Stimulated activated CD4-positive, alpha-beta T cell treated with anti-CD3 and anti-CD28 coated beads, Interleukin-1b, Interleukin-23, amount 100 ng/mL, for 1 hour (primary cell): ENCODE measurements around the gene ERRFI1.

Source experiments
- DNase-seq, 2 donors: peaks; one replicate each; pipeline ENCODE4 v3.0.0-alpha.2; 2020; ENCODE audit warnings: low read depth in 2 of 2

ERRFI1 gene

DNA sequence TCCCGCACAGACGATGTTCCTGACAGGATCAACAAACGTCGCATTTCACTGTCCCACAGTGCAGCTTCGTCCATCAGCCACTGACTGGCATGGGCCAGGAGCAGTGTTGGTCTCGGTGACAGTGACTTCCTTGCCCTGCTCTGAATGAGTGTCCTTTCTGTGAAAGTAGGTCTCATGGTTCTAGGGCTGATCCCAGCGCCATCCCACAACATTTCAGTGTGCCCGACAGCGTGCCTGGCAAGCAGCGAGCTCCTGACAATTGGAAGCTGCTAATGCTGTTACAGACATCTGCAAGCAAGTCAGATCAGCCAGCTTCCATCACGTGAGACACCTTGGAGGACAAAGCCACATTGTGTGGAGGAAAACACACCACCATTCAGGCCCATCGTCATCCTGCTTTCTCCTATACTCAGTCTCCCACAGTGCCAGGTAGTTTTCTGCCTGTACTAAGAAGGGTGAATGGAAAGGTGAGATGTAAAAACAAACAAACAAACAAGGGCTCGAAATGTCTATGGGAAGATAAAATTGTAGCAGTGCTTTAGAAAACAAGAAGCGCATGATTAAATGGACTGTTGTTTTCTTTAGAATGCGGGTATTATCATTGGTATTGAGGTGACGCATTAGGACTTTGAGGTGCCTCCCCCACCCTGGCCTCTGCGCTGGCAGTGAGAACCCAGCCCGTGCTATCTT is 21.9 kb downstream of the ERRFI1 start:
- no peak for DNase-seq

DNA sequence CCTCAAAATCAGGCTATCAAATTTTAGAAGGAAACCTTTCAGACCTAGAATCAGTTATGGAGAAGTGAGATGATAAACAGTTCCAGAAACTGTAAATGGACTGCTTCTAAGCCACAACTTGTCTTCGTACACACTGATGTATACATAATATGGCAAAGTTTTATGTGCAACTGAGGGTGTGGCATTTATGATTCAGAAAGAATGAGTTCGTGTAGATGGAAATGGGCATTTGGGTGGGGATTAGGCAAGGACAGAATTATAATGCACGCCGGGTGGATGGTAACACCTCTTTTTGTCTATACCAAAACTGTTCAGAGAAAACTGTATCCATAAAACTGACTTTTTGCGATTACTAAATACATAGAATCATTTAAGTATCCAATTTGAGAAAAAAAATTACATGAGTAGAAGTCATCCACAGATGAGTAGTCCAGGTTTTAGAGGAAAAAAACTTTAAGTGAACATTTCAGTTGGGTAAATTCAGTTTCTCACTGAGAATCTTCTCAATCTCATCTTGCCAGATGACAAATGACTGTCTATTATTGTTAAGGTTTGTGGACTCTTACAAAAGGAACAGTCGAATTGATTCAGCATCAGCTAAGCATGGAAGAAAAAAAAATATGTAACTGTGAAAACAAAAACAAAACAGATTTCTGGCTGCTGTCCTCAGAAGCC is 22.5 kb downstream of the ERRFI1 start:
- no peak for DNase-seq

DNA sequence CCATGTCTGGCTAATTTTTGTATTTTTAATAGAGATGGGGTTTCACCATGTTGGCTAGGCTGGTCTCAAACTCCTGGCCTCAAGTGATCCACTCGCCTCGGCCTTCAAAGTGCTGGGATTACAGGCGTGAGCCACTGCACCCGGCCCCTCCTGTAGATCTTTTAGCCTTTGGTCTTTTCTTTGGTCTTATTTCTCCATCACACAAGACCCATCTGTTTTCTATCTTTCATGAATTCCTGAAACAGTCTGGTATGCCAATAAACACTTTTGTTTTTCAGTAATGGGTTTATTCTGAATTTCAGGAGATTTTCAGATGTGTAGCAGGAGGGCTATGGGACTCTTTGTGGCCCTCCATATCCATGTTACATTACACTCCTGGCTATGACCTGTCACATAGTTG is 23.2 kb downstream of the ERRFI1 start:
- no peak for DNase-seq

DNA sequence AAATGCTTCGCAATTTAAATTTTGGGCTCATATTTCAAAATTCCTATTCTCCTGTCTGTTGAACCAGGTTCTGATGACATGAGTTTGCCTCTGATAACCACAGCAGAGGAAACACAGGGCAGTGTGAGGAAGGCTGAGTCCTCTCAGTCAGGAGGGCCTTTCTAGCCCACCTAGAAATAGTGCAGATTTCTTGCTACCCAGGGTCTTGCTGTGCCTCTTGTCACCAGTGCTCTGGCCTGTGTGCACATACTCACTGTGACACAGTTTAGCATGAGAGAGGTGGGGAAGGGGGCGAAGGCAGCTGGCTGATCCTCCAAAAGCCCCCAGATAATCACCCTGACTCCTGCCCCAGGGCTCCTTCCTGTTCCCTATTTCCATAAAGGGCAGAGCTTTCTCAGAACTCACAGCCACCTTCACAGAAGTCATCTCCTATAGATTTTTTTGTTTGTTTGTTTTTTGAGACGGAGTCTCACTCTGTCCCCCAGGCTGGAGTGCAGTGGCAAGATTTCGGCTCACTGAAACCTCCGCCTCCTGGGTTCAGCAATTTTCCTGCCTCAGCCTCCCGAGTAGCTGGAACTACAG is 23.7 kb downstream of the ERRFI1 start:
- DNase-seq, result no peak

DNA sequence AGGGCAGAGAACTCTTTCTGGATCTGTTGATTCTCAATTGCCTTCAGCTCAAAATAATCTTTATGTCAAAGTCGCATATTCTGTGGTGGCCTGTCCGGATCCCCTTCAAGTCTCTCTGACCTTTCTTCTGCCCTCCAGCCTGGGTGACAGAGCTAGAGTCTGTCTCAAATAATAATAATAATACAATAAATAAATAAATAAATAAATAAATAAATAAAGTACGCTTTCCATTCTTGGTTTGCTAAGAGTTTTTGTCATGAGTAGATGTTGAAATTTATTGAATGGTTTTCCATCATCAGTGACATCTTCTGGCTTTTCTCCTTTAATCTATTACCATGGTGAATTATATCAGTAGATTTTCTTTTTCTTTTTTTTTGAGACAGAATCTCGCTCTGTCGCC is 30.7 kb downstream of the ERRFI1 start:
- DNase-seq, result no peak

DNA sequence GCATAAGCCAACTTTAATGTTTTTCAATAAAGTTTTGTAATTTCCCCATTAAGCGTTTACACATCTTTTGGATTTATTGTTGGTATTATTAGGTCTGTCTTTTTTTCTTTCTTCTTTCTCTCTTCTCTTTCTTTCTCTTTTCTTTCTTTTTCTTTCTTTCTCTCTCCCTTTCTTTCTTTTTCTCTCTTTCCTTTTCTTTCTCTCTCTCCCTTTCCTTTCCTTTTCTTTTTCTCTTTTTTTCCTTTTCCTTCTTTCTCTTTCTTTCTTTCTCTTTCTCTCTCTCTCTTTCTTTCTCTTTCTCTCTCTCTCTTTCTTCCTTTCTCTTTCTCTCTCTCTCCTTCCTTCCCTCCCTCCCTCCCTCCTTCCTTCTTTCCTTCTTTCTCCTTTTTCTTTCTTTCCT is 31.3 kb downstream of the ERRFI1 start:
- DNase-seq, result no peak

DNA sequence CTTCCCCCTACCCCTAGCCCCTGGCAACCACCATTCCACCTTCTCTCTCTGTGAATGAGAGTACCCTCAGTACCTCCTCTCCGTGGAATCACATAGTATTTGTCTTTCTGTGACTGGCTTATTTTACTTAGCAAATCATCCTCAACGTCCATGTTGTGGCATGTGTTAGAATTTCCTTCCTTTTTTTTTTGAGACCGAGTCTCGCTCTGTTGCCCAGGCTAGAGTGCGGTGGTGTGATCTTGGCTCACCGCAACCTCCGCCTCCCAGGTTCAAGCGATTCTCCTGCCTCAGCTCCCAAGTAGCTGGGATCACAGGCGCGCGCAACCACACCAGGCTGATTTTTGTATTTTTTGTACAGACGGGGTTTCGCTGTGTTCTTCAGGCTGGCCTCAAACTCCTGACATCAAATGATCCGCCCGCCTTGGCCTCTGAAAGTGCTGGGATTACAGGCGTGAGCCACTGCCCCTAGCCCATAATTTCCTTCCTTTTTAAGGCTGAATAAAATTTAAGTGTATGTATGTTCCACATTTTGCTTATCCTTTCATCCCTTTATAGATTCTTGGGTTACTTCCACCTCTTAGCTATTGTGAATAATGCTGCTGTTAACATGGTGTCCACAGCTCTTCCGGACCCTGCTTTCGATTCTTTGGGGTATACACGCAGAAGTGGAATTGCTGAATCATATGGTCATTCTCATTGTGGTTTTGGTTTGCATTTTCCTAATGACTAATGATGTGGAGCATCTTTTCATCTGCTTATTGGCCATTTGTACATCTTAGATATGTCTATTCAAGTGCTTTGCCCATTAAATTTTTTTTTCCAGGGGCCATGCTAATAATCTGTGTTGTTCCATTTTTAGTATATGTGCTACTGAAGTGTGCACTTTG is 32.3 kb downstream of the ERRFI1 start:
- no peak for DNase-seq

DNA sequence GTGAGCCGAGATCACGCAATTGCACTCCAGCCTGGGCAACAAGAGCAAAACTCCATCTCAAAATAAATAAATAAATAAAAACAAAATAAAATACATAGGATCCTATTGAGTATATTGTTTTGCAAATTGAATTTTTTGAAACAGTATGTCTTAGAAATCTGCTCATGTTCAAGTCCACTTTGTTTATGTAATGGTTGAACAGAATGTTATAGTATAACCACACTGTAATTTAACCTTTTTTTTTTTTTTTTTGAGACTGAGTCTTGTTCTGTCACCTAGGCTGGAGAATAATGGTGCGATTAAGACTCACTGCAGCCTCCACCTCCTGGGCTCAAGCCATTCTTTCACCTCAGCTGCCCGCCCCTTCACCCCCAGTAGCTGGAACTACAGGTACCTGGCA is 33.2 kb downstream of the ERRFI1 start:
- DNase-seq, result no peak

DNA sequence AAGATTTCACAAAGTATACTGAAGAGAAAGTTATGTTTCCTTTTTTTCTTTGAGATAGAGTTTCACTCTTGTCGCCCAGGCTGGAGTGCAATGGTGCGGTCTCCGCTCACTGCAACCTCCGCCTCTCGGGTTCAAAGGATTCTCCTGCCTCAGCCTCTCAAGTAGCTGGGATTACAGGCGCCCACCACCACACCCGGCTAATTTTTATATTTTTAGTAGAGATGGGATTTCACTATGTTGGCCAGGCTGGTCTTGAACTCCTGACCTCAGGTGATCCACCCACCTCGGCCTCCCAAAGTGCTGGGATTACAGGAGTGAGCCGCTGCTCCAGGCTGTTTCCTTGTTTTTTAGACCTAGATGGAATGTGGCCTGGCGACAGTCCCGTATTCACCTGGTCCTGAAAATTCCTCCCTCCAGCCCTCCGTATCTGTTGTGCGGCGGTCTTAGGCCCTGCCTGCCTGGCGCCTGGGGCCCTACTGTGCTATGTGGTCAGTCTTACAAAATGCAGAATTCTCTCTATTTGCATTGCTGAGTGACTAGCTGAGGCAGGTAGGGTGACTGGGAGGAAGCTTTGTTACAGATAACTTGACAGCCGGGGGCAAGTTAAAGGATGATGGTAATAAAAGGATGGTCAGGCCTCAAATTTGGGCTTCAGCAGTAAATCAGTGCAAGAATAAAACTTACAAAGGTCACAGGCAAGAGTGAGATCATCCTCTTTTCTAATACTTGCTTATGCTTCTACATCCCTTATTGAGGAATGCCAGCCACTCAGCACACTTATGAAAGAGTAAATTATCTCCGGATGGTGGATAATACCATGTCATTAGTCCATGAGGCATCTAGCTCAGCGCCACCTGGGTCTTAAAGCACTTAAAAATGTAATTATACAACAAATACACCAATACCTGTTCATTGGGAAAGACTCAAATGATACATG is 34.3 kb downstream of the ERRFI1 start:
- DNase-seq, result no peak

DNA sequence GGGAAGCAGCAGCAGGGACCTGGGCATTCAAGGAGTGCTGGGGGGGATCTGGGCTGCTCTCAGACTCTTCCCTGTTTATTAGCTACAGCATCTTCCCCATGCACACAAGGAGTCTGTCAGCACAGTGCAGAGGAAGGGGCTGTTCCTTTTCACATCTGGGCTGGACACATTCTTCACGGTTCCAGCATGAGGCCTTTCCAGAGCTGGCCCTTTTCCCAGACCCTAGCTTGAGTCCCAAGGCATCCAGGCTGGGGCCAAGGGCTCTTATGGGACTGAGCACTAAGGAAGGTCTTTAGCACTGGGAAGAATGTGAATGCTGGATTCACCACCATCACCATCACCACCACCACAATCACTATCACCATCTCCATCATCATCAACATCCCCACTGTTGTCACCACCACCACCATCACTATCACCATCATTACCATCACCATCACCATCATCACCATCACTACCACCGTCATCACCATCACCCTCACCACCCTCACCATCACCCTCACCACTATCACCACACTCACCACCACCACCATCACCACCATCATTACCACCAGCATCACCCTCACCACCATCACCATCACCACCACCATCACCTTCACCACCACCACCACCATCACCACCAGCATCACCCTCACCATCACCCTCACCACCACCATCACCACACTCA is 36.2 kb downstream of the ERRFI1 start:
- DNase-seq, result no peak

DNA sequence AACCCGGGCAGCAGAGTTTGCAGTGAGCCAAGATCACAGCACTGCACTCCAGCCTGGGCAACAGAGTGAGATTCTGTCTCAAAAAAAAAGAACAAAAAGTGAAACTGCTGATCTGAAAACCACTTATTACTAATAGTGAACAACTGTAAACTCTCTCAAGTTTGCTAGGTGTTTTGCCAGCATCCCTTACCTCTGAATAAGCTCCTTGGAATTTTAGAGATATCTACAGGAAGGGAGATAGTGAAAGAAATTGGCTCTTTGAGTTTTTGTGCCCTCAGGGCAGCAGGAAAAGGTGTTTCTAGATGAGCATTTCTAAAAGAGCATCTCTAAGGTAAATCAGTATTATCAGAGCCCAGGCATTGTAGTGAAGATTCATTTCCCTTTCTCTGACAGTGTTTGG is 37.5 kb downstream of the ERRFI1 start:
- no peak for DNase-seq

DNA sequence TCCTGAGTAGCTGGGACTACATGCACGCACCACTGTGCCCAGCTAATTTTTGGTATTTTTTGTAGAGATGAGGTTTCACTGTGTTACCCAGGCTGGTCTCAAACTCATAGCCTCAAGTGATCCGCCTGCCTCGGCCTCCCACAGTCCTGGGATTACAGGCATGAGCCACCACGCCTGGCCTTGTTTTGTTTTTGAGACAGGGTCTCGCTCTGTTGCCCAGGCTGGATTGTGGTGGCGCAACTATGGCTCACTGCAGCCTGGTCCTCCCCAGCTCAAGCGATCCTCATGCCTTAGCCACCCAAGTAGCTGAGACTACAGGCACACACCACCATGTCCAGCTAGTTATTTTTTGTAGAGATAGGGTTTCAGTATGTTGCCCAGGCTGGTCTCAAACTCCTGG is 38.6 kb downstream of the ERRFI1 start:
- DNase-seq, result no peak

DNA sequence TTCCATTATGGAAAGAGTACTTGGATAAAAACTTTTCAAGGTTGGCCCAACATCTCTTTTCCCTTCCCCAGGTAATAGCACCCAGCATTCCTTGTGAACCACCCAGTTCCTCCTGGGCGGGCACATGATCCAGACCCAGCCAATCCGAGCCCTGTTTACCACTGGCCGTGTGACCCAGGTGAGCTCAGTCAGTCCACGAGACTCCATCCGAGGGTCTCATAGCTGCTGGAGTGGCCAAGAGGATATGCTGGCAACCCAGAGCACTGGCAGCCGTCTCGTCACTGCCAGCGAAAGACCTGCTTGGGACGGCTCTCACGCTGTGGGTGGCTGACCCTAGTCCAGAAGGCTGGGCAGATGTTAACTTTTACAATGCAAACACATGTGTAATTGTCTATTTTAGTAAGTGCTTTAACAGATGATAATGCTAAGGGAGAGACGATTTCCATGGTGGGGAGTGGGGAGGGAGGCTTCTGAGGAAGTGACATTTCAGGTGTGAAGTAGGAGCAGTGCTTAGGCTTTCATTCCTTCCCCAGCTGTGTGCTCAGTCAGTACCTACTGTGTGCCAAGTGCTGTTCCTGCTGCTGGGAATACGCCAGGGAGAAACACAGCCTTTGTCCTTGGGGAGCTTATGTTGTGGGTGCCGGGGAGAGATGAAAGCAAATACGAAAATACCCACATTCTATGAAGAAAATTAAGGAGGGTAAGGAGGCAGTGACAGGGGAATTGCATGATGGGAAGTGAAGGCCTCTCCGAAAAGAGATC is 40.1 kb downstream of the ERRFI1 start:
- DNase-seq, result no peak

DNA sequence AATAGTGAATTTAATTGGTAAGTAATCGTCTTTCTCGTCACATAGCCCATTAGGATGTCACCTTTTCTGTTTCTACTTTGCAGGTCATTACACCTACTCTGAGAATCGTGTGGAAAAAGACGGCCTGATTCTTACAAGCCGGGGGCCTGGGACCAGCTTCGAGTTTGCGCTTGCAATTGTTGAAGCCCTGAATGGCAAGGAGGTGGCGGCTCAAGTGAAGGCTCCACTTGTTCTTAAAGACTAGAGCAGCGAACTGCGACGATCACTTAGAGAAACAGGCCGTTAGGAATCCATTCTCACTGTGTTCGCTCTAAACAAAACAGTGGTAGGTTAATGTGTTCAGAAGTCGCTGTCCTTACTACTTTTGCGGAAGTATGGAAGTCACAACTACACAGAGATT is 41.3 kb downstream of the ERRFI1 start:
- DNase-seq, result no peak

DNA sequence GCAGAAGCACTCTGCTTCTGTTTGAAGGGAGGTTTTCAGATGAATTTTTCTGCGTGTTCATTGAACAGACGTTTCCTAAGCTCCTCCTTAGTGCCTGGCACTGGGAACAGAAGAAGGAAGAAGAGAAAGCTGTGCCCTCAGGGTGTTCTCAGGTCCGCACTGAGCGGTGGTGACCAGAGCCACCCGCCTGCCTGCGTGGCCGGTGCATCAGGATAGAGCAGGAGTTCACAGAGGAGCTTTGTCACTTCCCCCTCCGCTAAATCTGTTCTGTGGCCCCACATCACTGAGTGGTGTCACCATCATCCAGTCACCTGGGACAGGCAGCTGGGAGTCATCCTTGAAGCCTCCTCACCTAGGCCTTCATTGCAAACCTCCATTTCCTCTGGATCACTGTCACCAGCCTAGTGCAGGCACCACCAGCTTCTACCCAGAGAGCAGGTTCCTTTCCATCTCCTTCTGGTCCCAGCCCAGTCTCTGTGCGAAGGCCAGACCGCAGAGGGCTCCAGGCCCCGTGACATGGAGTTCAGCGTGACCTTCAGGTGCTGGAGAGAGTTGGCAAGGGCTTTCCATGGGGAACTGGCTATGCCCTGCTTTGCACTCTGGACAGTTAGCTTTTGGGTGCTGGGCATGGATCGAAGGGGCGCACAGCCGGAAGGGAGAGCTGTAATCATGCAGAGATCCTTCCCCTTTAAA is 42.9 kb downstream of the ERRFI1 start:
- no peak for DNase-seq

DNA sequence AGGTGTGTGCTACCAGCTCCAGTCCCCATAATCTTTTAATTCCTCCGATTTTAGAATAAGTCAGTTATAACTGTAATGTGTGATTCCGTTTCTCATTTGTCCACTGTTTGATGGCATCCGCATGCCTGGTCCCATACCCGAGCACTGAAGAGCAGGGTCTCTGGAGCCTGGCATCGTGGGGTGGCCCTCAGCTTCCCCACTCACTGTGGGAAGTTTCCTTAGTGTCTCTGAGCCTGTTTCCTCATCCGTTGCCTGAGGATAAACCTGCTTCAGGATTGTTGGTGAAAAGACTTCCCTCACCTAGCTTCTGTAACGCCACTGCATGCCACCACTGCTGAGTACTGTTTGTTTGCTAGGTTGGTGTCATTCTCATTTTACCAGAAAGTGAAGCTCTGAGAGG is 45.1 kb downstream of the ERRFI1 start:
- DNase-seq, result no peak

DNA sequence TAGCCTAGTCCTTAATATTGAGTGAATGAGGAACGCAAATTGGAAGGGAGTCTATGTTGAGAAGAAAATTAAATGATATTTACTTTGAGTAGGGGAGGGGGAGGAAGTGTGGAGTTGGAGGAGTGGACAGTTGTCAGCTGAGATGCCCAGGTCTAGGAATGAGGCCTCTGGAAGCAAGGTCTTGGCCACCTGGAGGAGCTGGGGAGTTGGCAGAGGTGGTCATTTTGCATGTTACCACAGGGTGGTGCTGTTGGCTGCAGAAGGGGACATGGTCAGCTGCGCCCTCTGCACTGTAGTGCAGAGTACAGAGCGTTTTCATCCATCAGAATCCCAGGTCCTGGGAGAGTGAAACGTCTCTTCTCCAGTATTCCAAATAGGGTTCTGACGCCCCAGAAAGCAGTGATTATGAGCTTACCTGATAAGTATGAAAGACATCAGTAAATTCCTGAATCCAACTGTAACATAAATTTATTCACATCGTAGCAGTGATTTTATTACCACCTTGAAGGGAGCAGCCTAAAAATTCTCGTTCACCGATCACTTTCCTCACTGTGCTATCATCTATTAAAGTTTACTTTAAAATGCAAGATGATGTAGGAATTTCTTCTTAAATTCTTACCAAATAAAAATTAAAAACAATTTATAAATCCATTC is 50.8 kb downstream of the ERRFI1 start:
- DNase-seq, result no peak

DNA sequence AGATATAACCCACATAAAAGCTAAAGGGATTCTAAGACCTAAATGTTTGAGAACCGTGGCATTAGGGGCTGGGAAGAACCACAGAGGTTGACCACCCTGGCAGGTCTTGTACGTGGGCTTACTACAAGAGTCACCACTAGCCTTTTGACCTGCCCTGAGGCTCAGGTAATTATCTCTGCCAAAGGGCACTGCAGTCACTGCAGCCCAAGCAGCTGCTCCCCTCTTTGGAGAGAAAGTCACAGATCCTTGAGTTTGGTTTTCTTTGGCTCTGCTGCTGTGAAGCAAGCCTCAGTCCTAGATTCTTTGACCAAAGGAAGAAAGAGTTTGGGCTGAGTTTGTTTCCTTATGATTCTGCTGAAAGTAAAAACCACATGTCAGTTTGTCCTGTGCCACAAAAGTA is 53.0 kb downstream of the ERRFI1 start:
- DNase-seq, result no peak

DNA sequence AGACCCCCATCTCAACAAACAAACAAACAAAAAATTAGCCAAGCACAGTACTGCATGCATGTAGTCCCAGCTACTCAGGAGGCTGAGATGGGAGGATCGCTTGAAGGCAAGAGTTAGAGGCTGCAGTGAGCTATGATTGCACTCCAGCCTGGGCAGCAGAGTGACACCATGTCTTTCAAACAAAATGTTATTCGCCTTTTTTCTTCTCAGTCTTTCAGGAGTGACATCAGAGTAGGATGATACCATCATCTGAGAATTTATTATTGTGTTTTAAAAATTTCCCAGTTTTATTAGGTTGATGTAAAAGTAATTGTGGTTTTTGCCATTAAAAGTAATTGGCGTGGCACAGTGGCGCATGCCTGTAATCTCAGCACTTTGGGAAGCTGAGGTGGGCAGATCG is 53.8 kb downstream of the ERRFI1 start:
- DNase-seq, result no peak
